ENCODE measurements around the gene METTL25. TPM values are rescaled to one million over a fixed set of nuclear protein-coding genes. Genes with fewer than 3 reads are reported as not detected.

METTL25 gene
- total RNA-seq, 1 donor from 2014 or later, result 71.5 TPM

- no peak overlapping the region for H3K9ac ChIP-seq (ENCODE audit: low read depth in 1 of 3, low read length in 3 of 3)
- no peaks in the 10 kb centered on the region for H3K27me3 ChIP-seq (ENCODE audit: control insufficient read depth in 3 of 3, insufficient read depth in 3 of 3, low read length in 3 of 3)
- H3K9me3 ChIP-seq (ENCODE audit: control insufficient read depth in 3 of 3, low read length in 3 of 3), result no peaks in the 10 kb centered on the region
- H3K4me1 ChIP-seq (ENCODE audit: control insufficient read depth in 3 of 3, insufficient read depth in 3 of 3, low read length in 3 of 3), result no peaks in the 10 kb centered on the region
- H3K4me3 ChIP-seq (ENCODE audit: low read length in 3 of 3), result no peak overlapping the region
- H3K27ac ChIP-seq (ENCODE audit: low read depth, low read length), result no peak overlapping the region
- H3K36me3 ChIP-seq (ENCODE audit: control insufficient read depth in 3 of 3, insufficient read depth in 3 of 3, low read length in 3 of 3), result peaks cover 2 to 12% (median 12%) of the 10 kb centered on the region in 3 donors
Observed at GRCh38 chr12:82476511-82476910, 118.2 kb downstream of the METTL25 start.

- H3K36me3 ChIP-seq (ENCODE audit: control insufficient read depth in 3 of 3, insufficient read depth in 3 of 3, low read length in 3 of 3), result no peaks in the 10 kb centered on the region
- H3K9ac ChIP-seq (ENCODE audit: low read depth in 1 of 3, low read length in 3 of 3), result no peak overlapping the region
- H3K4me3 ChIP-seq (ENCODE audit: low read length in 3 of 3), result no peak overlapping the region
- peaks cover 0 to 2% (median 0%) of the 10 kb centered on the region in 3 donors for H3K9me3 ChIP-seq (ENCODE audit: control insufficient read depth in 3 of 3, low read length in 3 of 3)
- no peak overlapping the region for H3K27ac ChIP-seq (ENCODE audit: low read depth, low read length)
- no peaks in the 10 kb centered on the region for H3K27me3 ChIP-seq (ENCODE audit: control insufficient read depth in 3 of 3, insufficient read depth in 3 of 3, low read length in 3 of 3)
- H3K4me1 ChIP-seq (ENCODE audit: control insufficient read depth in 3 of 3, insufficient read depth in 3 of 3, low read length in 3 of 3), result no peaks in the 10 kb centered on the region
Observed at GRCh38 chr12:82479511-82479910, 121.2 kb downstream of the METTL25 start.

GRCh38 chr12:82480606-82481005, 122.3 kb downstream of the METTL25 start:
- no peaks in the 10 kb centered on the region for H3K36me3 ChIP-seq (ENCODE audit: control insufficient read depth in 3 of 3, insufficient read depth in 3 of 3, low read length in 3 of 3)
- no peak overlapping the region for H3K27ac ChIP-seq (ENCODE audit: low read depth, low read length)
- no peak overlapping the region for H3K9ac ChIP-seq (ENCODE audit: low read depth in 1 of 3, low read length in 3 of 3)
- H3K9me3 ChIP-seq (ENCODE audit: control insufficient read depth in 3 of 3, low read length in 3 of 3), result peaks cover 0 to 2% (median 0%) of the 10 kb centered on the region in 3 donors
- no peaks in the 10 kb centered on the region for H3K4me1 ChIP-seq (ENCODE audit: control insufficient read depth in 3 of 3, insufficient read depth in 3 of 3, low read length in 3 of 3)
- no peaks in the 10 kb centered on the region for H3K27me3 ChIP-seq (ENCODE audit: control insufficient read depth in 3 of 3, insufficient read depth in 3 of 3, low read length in 3 of 3)
- H3K4me3 ChIP-seq (ENCODE audit: low read length in 3 of 3), result no peak overlapping the region

GRCh38 chr12:82481954-82482353, 123.6 kb downstream of the METTL25 start:
- Histone ChIP-seq H3K27ac (ENCODE audit: low read depth, low read length) (no peak overlapping the region), H3K9ac (ENCODE audit: low read depth in 1 of 3, low read length in 3 of 3) (no peak overlapping the region), H3K4me3 (ENCODE audit: low read length in 3 of 3) (no peak overlapping the region), H3K4me1 (ENCODE audit: control insufficient read depth in 3 of 3, insufficient read depth in 3 of 3, low read length in 3 of 3) (no peaks in the 10 kb centered on the region), H3K36me3 (ENCODE audit: control insufficient read depth in 3 of 3, insufficient read depth in 3 of 3, low read length in 3 of 3) (no peaks in the 10 kb centered on the region), H3K9me3 (ENCODE audit: control insufficient read depth in 3 of 3, low read length in 3 of 3) (peaks cover 0 to 2% (median 0%) of the 10 kb centered on the region in 3 donors), H3K27me3 (ENCODE audit: control insufficient read depth in 3 of 3, insufficient read depth in 3 of 3, low read length in 3 of 3) (no peaks in the 10 kb centered on the region)

- Histone ChIP-seq H3K27ac (ENCODE audit: low read depth, low read length) (no peak overlapping the region), H3K9me3 (ENCODE audit: control insufficient read depth in 3 of 3, low read length in 3 of 3) (peaks cover 0 to 2% (median 0%) of the 10 kb centered on the region in 3 donors), H3K9ac (ENCODE audit: low read depth in 1 of 3, low read length in 3 of 3) (no peak overlapping the region), H3K36me3 (ENCODE audit: control insufficient read depth in 3 of 3, insufficient read depth in 3 of 3, low read length in 3 of 3) (no peaks in the 10 kb centered on the region), H3K4me3 (ENCODE audit: low read length in 3 of 3) (no peak overlapping the region), H3K4me1 (ENCODE audit: control insufficient read depth in 3 of 3, insufficient read depth in 3 of 3, low read length in 3 of 3) (no peaks in the 10 kb centered on the region), H3K27me3 (ENCODE audit: control insufficient read depth in 3 of 3, insufficient read depth in 3 of 3, low read length in 3 of 3) (no peaks in the 10 kb centered on the region)
Observed at GRCh38 chr12:82486524-82487235, 128.4 kb downstream of the METTL25 start.

- Histone ChIP-seq H3K27ac (ENCODE audit: low read depth, low read length) (no peak overlapping the region), H3K36me3 (ENCODE audit: control insufficient read depth in 3 of 3, insufficient read depth in 3 of 3, low read length in 3 of 3) (no peaks in the 10 kb centered on the region), H3K27me3 (ENCODE audit: control insufficient read depth in 3 of 3, insufficient read depth in 3 of 3, low read length in 3 of 3) (no peaks in the 10 kb centered on the region), H3K9me3 (ENCODE audit: control insufficient read depth in 3 of 3, low read length in 3 of 3) (no peaks in the 10 kb centered on the region), H3K4me3 (ENCODE audit: low read length in 3 of 3) (no peak overlapping the region), H3K9ac (ENCODE audit: low read depth in 1 of 3, low read length in 3 of 3) (no peak overlapping the region), H3K4me1 (ENCODE audit: control insufficient read depth in 3 of 3, insufficient read depth in 3 of 3, low read length in 3 of 3) (no peaks in the 10 kb centered on the region)
Observed at GRCh38 chr12:82504409-82504808, 146.1 kb downstream of the METTL25 start.

GRCh38 chr12:82505150-82505549, 146.8 kb downstream of the METTL25 start:
- Histone ChIP-seq H3K9me3 (ENCODE audit: control insufficient read depth in 3 of 3, low read length in 3 of 3) (no peaks in the 10 kb centered on the region), H3K4me3 (ENCODE audit: low read length in 3 of 3) (no peak overlapping the region), H3K27me3 (ENCODE audit: control insufficient read depth in 3 of 3, insufficient read depth in 3 of 3, low read length in 3 of 3) (no peaks in the 10 kb centered on the region), H3K9ac (ENCODE audit: low read depth in 1 of 3, low read length in 3 of 3) (no peak overlapping the region), H3K27ac (ENCODE audit: low read depth, low read length) (no peak overlapping the region), H3K4me1 (ENCODE audit: control insufficient read depth in 3 of 3, insufficient read depth in 3 of 3, low read length in 3 of 3) (no peaks in the 10 kb centered on the region), H3K36me3 (ENCODE audit: control insufficient read depth in 3 of 3, insufficient read depth in 3 of 3, low read length in 3 of 3) (no peaks in the 10 kb centered on the region)

- Histone ChIP-seq H3K27me3 (ENCODE audit: control insufficient read depth in 3 of 3, insufficient read depth in 3 of 3, low read length in 3 of 3) (no peaks in the 10 kb centered on the region), H3K9ac (ENCODE audit: low read depth in 1 of 3, low read length in 3 of 3) (no peak overlapping the region), H3K9me3 (ENCODE audit: control insufficient read depth in 3 of 3, low read length in 3 of 3) (no peaks in the 10 kb centered on the region), H3K4me1 (ENCODE audit: control insufficient read depth in 3 of 3, insufficient read depth in 3 of 3, low read length in 3 of 3) (no peaks in the 10 kb centered on the region), H3K36me3 (ENCODE audit: control insufficient read depth in 3 of 3, insufficient read depth in 3 of 3, low read length in 3 of 3) (no peaks in the 10 kb centered on the region), H3K4me3 (ENCODE audit: low read length in 3 of 3) (no peak overlapping the region), H3K27ac (ENCODE audit: low read depth, low read length) (no peak overlapping the region)
Observed at GRCh38 chr12:82507686-82508085, 149.4 kb downstream of the METTL25 start.

- no peak overlapping the region for H3K9ac ChIP-seq (ENCODE audit: low read depth in 1 of 3, low read length in 3 of 3)
- H3K4me1 ChIP-seq (ENCODE audit: control insufficient read depth in 3 of 3, insufficient read depth in 3 of 3, low read length in 3 of 3), result no peaks in the 10 kb centered on the region
- H3K36me3 ChIP-seq (ENCODE audit: control insufficient read depth in 3 of 3, insufficient read depth in 3 of 3, low read length in 3 of 3), result no peaks in the 10 kb centered on the region
- H3K27ac ChIP-seq (ENCODE audit: low read depth, low read length), result no peak overlapping the region
- no peaks in the 10 kb centered on the region for H3K27me3 ChIP-seq (ENCODE audit: control insufficient read depth in 3 of 3, insufficient read depth in 3 of 3, low read length in 3 of 3)
- H3K9me3 ChIP-seq (ENCODE audit: control insufficient read depth in 3 of 3, low read length in 3 of 3), result no peaks in the 10 kb centered on the region
- H3K4me3 ChIP-seq (ENCODE audit: low read length in 3 of 3), result no peak overlapping the region
Observed at GRCh38 chr12:82510386-82510785, 152.1 kb downstream of the METTL25 start.

- Histone ChIP-seq H3K4me1 (ENCODE audit: control insufficient read depth in 3 of 3, insufficient read depth in 3 of 3, low read length in 3 of 3) (no peaks in the 10 kb centered on the region), H3K9ac (ENCODE audit: low read depth in 1 of 3, low read length in 3 of 3) (no peak overlapping the region), H3K27ac (ENCODE audit: low read depth, low read length) (no peak overlapping the region), H3K36me3 (ENCODE audit: control insufficient read depth in 3 of 3, insufficient read depth in 3 of 3, low read length in 3 of 3) (no peaks in the 10 kb centered on the region), H3K27me3 (ENCODE audit: control insufficient read depth in 3 of 3, insufficient read depth in 3 of 3, low read length in 3 of 3) (no peaks in the 10 kb centered on the region), H3K4me3 (ENCODE audit: low read length in 3 of 3) (no peak overlapping the region), H3K9me3 (ENCODE audit: control insufficient read depth in 3 of 3, low read length in 3 of 3) (no peaks in the 10 kb centered on the region)
Observed at GRCh38 chr12:82514880-82515279, 156.6 kb downstream of the METTL25 start.
